CD14-positive monocyte (primary cell): ENCODE results near the gene ABCC3. TPM values are rescaled to one million over a fixed set of nuclear protein-coding genes. Genes with fewer than 3 reads are reported as not detected.

Source experiments
- DNase-seq, 3 donors: peaks; one replicate each; pipeline ENCODE4 v3.0.0-alpha.2; 2011 to 2022
- H2AFZ ChIP-seq: 2 replicates; pipeline ENCODE4 v1.6.0; 2012; ENCODE audit warnings: mild to moderate bottlenecking, low read depth, low read length, inconsistent platforms; ENCODE audit not compliant: insufficient read depth, poor library complexity, severe bottlenecking
- H3K27ac ChIP-seq, 2 donors: 1 replicate in 1 of 2; 2 replicates in 1 of 2; pipeline ENCODE4 v1.5.1; 2012 to 2013; ENCODE audit warnings: low read length in 2 of 2, control low read depth in 1 of 2, inconsistent platforms in 1 of 2, low read depth in 1 of 2, mild to moderate bottlenecking in 1 of 2
- H3K27me3 ChIP-seq, 2 donors: one replicate each; pipeline versions ENCODE4 v1.6.0 to v1.6.1; 2011 to 2013; ENCODE audit warnings: low read length in 2 of 2; ENCODE audit not compliant: control insufficient read depth in 2 of 2, insufficient read depth in 2 of 2
- H3K36me3 ChIP-seq, 2 donors: replicated peaks in 1 of 2; 1 replicate in 1 of 2; 2 replicates in 1 of 2; pipeline versions ENCODE4 v1.5.1 to v1.6.1; 2012 to 2013; ENCODE audit warnings: low read length in 2 of 2, control low read depth in 1 of 2, inconsistent platforms in 1 of 2, mild to moderate bottlenecking in 1 of 2; ENCODE audit not compliant: insufficient read depth in 2 of 2, control insufficient read depth in 1 of 2
- H3K4me1 ChIP-seq, 2 donors: 1 replicate in 1 of 2; 2 replicates in 1 of 2; pipeline versions ENCODE4 v1.5.1 to v1.6.1; 2012 to 2013; ENCODE audit warnings: low read length in 2 of 2, control low read depth in 1 of 2, inconsistent platforms in 1 of 2, mild to moderate bottlenecking in 1 of 2, moderate library complexity in 1 of 2; ENCODE audit not compliant: insufficient read depth in 2 of 2, control insufficient read depth in 1 of 2
- H3K4me2 ChIP-seq: replicated peaks from 2 replicates; pipeline ENCODE3; 2012; ENCODE audit warnings: low read length, moderate library complexity, mild to moderate bottlenecking; ENCODE audit not compliant: poor library complexity, severe bottlenecking; ENCODE audit errors: extremely low read depth
- H3K4me3 ChIP-seq, 3 experiments: fragments of 200-600 bp in 1 of 3; sonication (generic) in 1 of 3; replicated peaks in 1 of 3; 1 replicate in 2 of 3; 2 replicates in 1 of 3; pipeline ENCODE4 v1.5.1; 2011 to 2013; ENCODE audit warnings: low read length in 3 of 3, mild to moderate bottlenecking in 3 of 3, control low read depth in 2 of 3, low read depth in 2 of 3, inconsistent platforms in 1 of 3, moderate library complexity in 1 of 3
- H3K79me2 ChIP-seq: 2 replicates; pipeline ENCODE4 v1.6.0; 2012; ENCODE audit warnings: mild to moderate bottlenecking, control low read depth, inconsistent platforms, low read length, moderate library complexity; ENCODE audit not compliant: insufficient read depth
- H3K9ac ChIP-seq: 2 replicates; pipeline ENCODE4 v1.6.0; 2017; ENCODE audit warnings: low read length, mild to moderate bottlenecking; ENCODE audit not compliant: insufficient read depth, poor library complexity, severe bottlenecking
- H3K9me3 ChIP-seq, 2 donors: replicated peaks in 1 of 2; 1 replicate in 1 of 2; 2 replicates in 1 of 2; pipeline versions ENCODE4 v1.5.1 to v1.6.1; 2012 to 2013; ENCODE audit warnings: low read length in 2 of 2, control low read depth in 1 of 2; ENCODE audit not compliant: control insufficient read depth in 1 of 2, insufficient read depth in 1 of 2
- H4K20me1 ChIP-seq: 2 replicates; pipeline ENCODE4 v1.6.0; 2012; ENCODE audit warnings: mild to moderate bottlenecking, low read length, control low read depth, moderate library complexity; ENCODE audit not compliant: insufficient read depth
- H3K27ac Mint-ChIP-seq, 7 donors: one replicate each; pipeline ENCODE4 v1.8.0; 2020; ENCODE audit warnings: mild to moderate bottlenecking in 7 of 7, mixed read lengths in 7 of 7, moderate library complexity in 6 of 7, inconsistent platforms in 2 of 7
- H3K27me3 Mint-ChIP-seq, 3 donors: one replicate each; pipeline ENCODE4 v1.8.0; 2021 to 2022; ENCODE audit warnings: low read depth in 3 of 3, mild to moderate bottlenecking in 3 of 3, mixed read lengths in 3 of 3, moderate library complexity in 3 of 3, inconsistent platforms in 1 of 3
- H3K36me3 Mint-ChIP-seq, 2 donors: one replicate each; pipeline ENCODE4 v1.8.0; 2020; ENCODE audit warnings: mixed read lengths in 2 of 2, inconsistent platforms in 1 of 2, mild to moderate bottlenecking in 1 of 2
- H3K4me1 Mint-ChIP-seq: one replicate; pipeline ENCODE4 v1.8.0; 2020; ENCODE audit warnings: mild to moderate bottlenecking, mixed read lengths
- H3K4me3 Mint-ChIP-seq, 2 donors: one replicate each; pipeline ENCODE4 v1.8.0; 2020; ENCODE audit warnings: mild to moderate bottlenecking in 2 of 2, mixed read lengths in 2 of 2, moderate library complexity in 1 of 2
- H3K9me3 Mint-ChIP-seq, 7 donors: one replicate each; pipeline ENCODE4 v1.8.0; 2020 to 2022; ENCODE audit warnings: mixed read lengths in 7 of 7, mild to moderate bottlenecking in 6 of 7, moderate library complexity in 6 of 7, inconsistent platforms in 2 of 7
- WGBS: methylation state at CpG from one replicate; pipeline ENCODE4 v1.1.5; 2013; ENCODE audit warnings: missing lambda C conversion rate; ENCODE audit not compliant: insufficient coverage; 5-methylcytosine and 5-hydroxymethylcytosine counted together
- intact Hi-C, 2 donors: fragments of 100-400 bp; cut with micrococcal nuclease; formaldehyde crosslinking; loops; one replicate each; pipeline versions ENCODE4 v1.15.0 to v1.15.1; 2023
- polyA plus RNA-seq, 3 donors: library from polyadenylated mRNA; depleted of rRNA in 1 of 3; unstranded in 2 of 3; stranded (reverse) in 1 of 3; fragments of 300-500 nt in 2 of 3; fragments of >200 nt in 1 of 3; fragmentation: Illumina TruSeq in 2 of 3; gene quantifications; 1 replicate in 2 of 3; 2 replicates in 1 of 3; pipeline ENCODE4 v1.2.3, GENCODE V29; 2012 to 2021
- TF ChIP-seq, protein P1 (sequence below): fragments of 200-600 bp; IDR thresholded peaks from one replicate; pipeline ENCODE4 v1.8.0; 2022; ENCODE audit warnings: antibody characterized with exemption, mild to moderate bottlenecking

Gene ABCC3
- polyA plus RNA-seq, 3 donors = 2.7 to 74.5 (median 11.4) TPM

DNA sequence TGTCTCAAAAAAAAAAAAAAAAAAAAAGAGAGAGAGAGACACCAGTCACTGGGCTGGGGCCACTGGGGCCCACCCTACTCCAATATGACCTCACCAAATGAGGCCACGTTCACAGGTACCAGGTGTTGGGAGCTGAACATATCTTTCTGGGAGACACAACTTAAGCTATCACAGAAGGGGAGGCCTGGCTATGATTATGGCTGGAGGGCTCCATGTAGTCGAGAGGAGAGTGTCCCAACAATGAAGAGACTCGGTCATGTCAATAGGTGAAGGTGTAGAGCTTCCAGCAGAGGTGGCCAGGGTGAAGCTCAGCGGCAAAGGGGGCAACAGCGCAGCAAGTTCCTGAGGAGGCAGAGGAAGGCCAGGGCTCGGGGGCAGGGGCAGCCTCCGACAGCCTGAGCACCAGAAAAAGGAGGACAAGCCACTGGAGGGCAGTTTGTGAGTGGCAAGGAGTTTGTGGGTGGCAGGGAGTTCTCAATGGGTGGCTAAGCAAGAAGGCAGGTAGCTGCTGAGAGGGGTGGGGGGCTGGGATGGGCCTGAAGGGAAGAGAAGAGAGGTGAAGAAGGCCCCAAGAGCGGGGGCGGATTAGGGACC lies 28.0 kb downstream of the ABCC3 start:
- WGBS = 94% methylated on average over 8 of the region's 9 CpGs

DNA sequence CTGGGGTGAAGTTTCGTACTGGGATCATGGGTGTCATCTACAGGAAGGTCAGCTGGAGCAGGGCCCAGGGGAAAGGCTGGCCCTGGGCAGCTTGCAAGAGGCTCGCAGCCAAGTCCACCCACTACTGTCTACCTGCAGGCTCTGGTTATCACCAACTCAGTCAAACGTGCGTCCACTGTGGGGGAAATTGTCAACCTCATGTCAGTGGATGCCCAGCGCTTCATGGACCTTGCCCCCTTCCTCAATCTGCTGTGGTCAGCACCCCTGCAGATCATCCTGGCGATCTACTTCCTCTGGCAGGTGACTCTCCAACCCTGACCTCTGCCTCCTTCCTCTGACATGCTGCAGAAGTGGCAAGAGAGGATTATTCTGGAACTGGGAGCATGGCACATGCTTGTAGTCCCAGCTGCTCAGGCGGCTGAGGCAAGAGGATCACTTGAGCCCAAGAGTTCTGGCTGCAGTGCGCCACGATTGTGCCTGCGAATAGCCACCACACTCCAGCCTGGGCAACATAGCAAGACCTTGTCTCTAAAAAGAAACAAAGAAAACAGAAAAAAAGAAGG lies 29.2 kb downstream of the ABCC3 start:
- Histone ChIP-seq H3K36me3 (no peaks in the 10 kb centered on the region), H3K9ac (no peak overlapping the region), H3K79me2 (no peaks in the 10 kb centered on the region), H3K9me3 (no peaks in the 10 kb centered on the region), H3K4me3 (no peak overlapping the region), H3K4me2 (no peak overlapping the region), H3K4me1 (peaks cover 32 to 57% of the 10 kb centered on the region in 2 donors), H4K20me1 (no peaks in the 10 kb centered on the region), H3K27me3 (no peaks in the 10 kb centered on the region), H3K27ac (no peak overlapping the region), H2AFZ (no peak overlapping the region)
- WGBS = 80% methylated on average over 7 of the region's 10 CpGs
- no peak overlapping the region for H3K27ac Mint-ChIP-seq
- H3K9me3 Mint-ChIP-seq = no peaks in the 10 kb centered on the region
- H3K4me1 Mint-ChIP-seq = peaks cover 54% of the 10 kb centered on the region
- no peak for DNase-seq
- no peak overlapping the region for H3K4me3 Mint-ChIP-seq
- intact Hi-C loops = no loop called here
- H3K36me3 Mint-ChIP-seq = peaks cover 0 to 2% of the 10 kb centered on the region in 2 donors
- TF ChIP-seq, protein P1, sequence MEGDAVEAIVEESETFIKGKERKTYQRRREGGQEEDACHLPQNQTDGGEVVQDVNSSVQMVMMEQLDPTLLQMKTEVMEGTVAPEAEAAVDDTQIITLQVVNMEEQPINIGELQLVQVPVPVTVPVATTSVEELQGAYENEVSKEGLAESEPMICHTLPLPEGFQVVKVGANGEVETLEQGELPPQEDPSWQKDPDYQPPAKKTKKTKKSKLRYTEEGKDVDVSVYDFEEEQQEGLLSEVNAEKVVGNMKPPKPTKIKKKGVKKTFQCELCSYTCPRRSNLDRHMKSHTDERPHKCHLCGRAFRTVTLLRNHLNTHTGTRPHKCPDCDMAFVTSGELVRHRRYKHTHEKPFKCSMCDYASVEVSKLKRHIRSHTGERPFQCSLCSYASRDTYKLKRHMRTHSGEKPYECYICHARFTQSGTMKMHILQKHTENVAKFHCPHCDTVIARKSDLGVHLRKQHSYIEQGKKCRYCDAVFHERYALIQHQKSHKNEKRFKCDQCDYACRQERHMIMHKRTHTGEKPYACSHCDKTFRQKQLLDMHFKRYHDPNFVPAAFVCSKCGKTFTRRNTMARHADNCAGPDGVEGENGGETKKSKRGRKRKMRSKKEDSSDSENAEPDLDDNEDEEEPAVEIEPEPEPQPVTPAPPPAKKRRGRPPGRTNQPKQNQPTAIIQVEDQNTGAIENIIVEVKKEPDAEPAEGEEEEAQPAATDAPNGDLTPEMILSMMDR = no peak
- H3K27me3 Mint-ChIP-seq = peaks cover 0 to 9% (median 4%) of the 10 kb centered on the region in 3 donors

More for the DNA sequence above, 28.0 kb downstream of the ABCC3 start:
- peaks cover 0 to 2% of the 10 kb centered on the region in 2 donors for H3K36me3 Mint-ChIP-seq
- no peaks in the 10 kb centered on the region for H3K36me3 ChIP-seq
- no peak overlapping the region for H2AFZ ChIP-seq
- no peaks in the 10 kb centered on the region for H3K79me2 ChIP-seq
- H3K4me1 ChIP-seq = peaks cover 32 to 46% of the 10 kb centered on the region in 2 donors
- intact Hi-C loops = no loop called here
- peak overlapping the region in 1 of 2 donors; percentile 87 for H3K27ac ChIP-seq
- peaks cover 0 to 8% (median 2%) of the 10 kb centered on the region in 3 donors for H3K27me3 Mint-ChIP-seq
- TF ChIP-seq, protein P1 = no peak
- no peak overlapping the region for H3K9ac ChIP-seq
- no peak for DNase-seq
- H4K20me1 ChIP-seq = no peaks in the 10 kb centered on the region
- H3K4me2 ChIP-seq = no peak overlapping the region
- no peak overlapping the region for H3K4me3 Mint-ChIP-seq
- H3K4me1 Mint-ChIP-seq = peaks cover 46% of the 10 kb centered on the region
- H3K9me3 ChIP-seq = no peaks in the 10 kb centered on the region
- H3K27ac Mint-ChIP-seq = peak overlapping the region in 3 of 7 donors; percentile 30 to 82 (median 65)
- no peaks in the 10 kb centered on the region for H3K27me3 ChIP-seq
- no peak overlapping the region for H3K4me3 ChIP-seq
- no peaks in the 10 kb centered on the region for H3K9me3 Mint-ChIP-seq
